ENCODE measurements around the gene HMGXB3.

The HMGXB3 gene

DNA sequence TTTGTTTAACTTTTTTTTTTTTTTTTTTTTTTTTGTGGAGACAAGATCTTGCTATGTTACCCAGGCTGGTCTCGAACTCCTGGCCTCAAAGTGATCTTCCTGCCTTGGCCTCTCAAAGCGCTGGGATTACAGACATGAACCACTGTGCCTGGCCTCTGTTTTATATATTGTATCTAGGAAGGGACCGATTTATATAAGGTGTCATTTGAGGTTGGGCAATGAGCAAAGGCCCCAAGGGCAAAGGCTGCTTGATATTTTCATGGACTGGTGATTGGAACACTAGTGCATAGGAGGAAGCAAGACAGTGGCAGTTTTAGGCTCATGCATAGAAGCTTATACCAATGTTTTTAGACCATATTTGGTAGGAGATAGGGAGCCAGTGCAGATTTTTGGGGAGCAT, 36.8 kb upstream of the HMGXB3 start:
- H3K9me3 ChIP-seq (ENCODE audit: low read length) = no peaks in the 10 kb centered on the region
- peaks cover 11% of the 10 kb centered on the region for H3K4me1 ChIP-seq (ENCODE audit: insufficient read depth, low read length)
- no peaks in the 10 kb centered on the region for H3K27me3 ChIP-seq (ENCODE audit: insufficient read depth, low read length)

GRCh38 chr5:149966946-149967345, 33.6 kb upstream of the HMGXB3 start:
- H3K9me3 ChIP-seq (ENCODE audit: low read length) = no peaks in the 10 kb centered on the region
- H2AFZ ChIP-seq (ENCODE audit: low read depth, low read length) = no peak overlapping the region
- no peaks in the 10 kb centered on the region for H3K4me1 ChIP-seq (ENCODE audit: insufficient read depth, low read length)
- H3K27me3 ChIP-seq (ENCODE audit: insufficient read depth, low read length) = no peaks in the 10 kb centered on the region
- H3K4me3 ChIP-seq (ENCODE audit: low read length) = no peak overlapping the region
- H3K36me3 ChIP-seq (ENCODE audit: insufficient read depth, low read length) = no peaks in the 10 kb centered on the region

More for the DNA sequence above, 36.8 kb upstream of the HMGXB3 start:
- no peak overlapping the region for H3K4me3 ChIP-seq (ENCODE audit: low read length)
- H2AFZ ChIP-seq (ENCODE audit: low read depth, low read length) = no peak overlapping the region
- H3K36me3 ChIP-seq (ENCODE audit: insufficient read depth, low read length) = no peaks in the 10 kb centered on the region

DNA sequence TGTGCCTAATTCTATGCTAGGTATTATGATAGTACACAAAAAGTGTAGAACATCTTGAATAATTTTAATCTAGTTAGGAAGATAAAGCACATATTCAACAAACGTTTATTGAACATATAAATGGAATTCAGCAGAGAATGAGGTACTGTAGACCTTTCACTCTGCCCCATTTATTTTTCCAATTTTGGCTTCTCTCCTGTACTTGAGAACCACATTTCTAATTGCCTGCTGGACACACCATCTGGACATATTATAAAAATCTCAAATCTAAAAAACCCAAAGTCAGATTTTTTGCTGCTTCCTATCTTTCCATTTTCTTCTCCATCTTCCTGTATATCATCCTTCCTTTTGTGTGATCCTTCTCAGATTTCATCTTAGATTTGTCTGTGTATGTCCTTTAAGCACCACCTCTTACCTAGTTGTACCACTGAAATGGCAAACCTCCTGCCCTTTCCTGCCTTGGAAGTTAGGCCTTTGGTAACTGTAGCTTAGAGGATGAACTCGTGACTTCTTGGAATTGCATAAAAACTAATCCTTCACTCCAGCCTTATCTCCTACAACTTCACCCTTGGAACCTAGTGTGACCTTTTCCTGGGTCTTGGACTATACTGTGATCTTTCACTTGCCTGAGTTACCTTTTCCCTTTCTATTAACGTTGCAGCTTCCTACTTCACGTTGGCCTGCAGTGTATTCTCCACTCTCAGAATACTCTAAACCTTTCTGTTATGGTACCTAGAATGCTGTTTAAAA, 31.2 kb upstream of the HMGXB3 start:
- H3K4me1 ChIP-seq (ENCODE audit: insufficient read depth, low read length) = no peaks in the 10 kb centered on the region
- no peaks in the 10 kb centered on the region for H3K9me3 ChIP-seq (ENCODE audit: low read length)
- H2AFZ ChIP-seq (ENCODE audit: low read depth, low read length) = no peak overlapping the region
- no peak overlapping the region for H3K4me3 ChIP-seq (ENCODE audit: low read length)
- no peaks in the 10 kb centered on the region for H3K27me3 ChIP-seq (ENCODE audit: insufficient read depth, low read length)
- H3K36me3 ChIP-seq (ENCODE audit: insufficient read depth, low read length) = no peaks in the 10 kb centered on the region

- H3K27me3 ChIP-seq (ENCODE audit: insufficient read depth, low read length) = no peaks in the 10 kb centered on the region
- H3K4me3 ChIP-seq (ENCODE audit: low read length) = no peak overlapping the region
- no peak overlapping the region for H2AFZ ChIP-seq (ENCODE audit: low read depth, low read length)
- no peaks in the 10 kb centered on the region for H3K4me1 ChIP-seq (ENCODE audit: insufficient read depth, low read length)
- peaks cover 5% of the 10 kb centered on the region for H3K36me3 ChIP-seq (ENCODE audit: insufficient read depth, low read length)
- H3K9me3 ChIP-seq (ENCODE audit: low read length) = no peaks in the 10 kb centered on the region
Measured at GRCh38 chr5:149975409-149975808, 25.1 kb upstream of the HMGXB3 start.

GRCh38 chr5:149979896-149980295, 20.6 kb upstream of the HMGXB3 start:
- Histone ChIP-seq H3K36me3 (ENCODE audit: insufficient read depth, low read length) (peaks cover 11% of the 10 kb centered on the region), H3K4me1 (ENCODE audit: insufficient read depth, low read length) (no peaks in the 10 kb centered on the region), H3K27me3 (ENCODE audit: insufficient read depth, low read length) (no peaks in the 10 kb centered on the region), H2AFZ (ENCODE audit: low read depth, low read length) (no peak overlapping the region), H3K4me3 (ENCODE audit: low read length) (no peak overlapping the region), H3K9me3 (ENCODE audit: low read length) (no peaks in the 10 kb centered on the region)

- no peaks in the 10 kb centered on the region for H3K4me1 ChIP-seq (ENCODE audit: insufficient read depth, low read length)
- H3K36me3 ChIP-seq (ENCODE audit: insufficient read depth, low read length) = peaks cover 11% of the 10 kb centered on the region
- no peak overlapping the region for H3K4me3 ChIP-seq (ENCODE audit: low read length)
- H2AFZ ChIP-seq (ENCODE audit: low read depth, low read length) = no peak overlapping the region
- H3K27me3 ChIP-seq (ENCODE audit: insufficient read depth, low read length) = no peaks in the 10 kb centered on the region
- H3K9me3 ChIP-seq (ENCODE audit: low read length) = no peaks in the 10 kb centered on the region
Measured at GRCh38 chr5:149981206-149981605, 19.3 kb upstream of the HMGXB3 start.

GRCh38 chr5:149982505-149982904, 18.0 kb upstream of the HMGXB3 start:
- Histone ChIP-seq H3K36me3 (ENCODE audit: insufficient read depth, low read length) (peaks cover 11% of the 10 kb centered on the region), H3K4me3 (ENCODE audit: low read length) (no peak overlapping the region), H2AFZ (ENCODE audit: low read depth, low read length) (no peak overlapping the region), H3K9me3 (ENCODE audit: low read length) (no peaks in the 10 kb centered on the region), H3K27me3 (ENCODE audit: insufficient read depth, low read length) (no peaks in the 10 kb centered on the region), H3K4me1 (ENCODE audit: insufficient read depth, low read length) (no peaks in the 10 kb centered on the region)

DNA sequence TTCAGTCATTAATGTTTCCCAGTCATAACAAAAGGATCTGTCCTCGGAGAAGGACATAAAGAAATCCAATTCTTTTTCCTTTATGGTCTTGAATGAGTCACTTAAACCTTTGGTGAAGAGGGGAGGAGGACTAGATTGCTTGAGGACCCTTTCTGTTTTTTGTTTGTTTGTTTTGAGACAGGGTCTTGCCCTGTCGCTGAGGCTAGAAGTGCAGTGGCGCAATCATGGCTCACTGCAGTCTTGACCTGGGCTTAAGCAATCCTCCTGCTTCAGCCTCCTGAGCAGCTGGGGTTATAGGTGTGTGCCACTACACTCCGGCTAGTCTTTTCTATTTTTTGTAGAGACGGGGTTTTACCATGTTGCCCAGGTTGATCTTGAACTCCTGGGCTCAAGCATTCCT, 12.4 kb upstream of the HMGXB3 start:
- Histone ChIP-seq H3K27me3 (ENCODE audit: insufficient read depth, low read length) (no peaks in the 10 kb centered on the region), H3K4me1 (ENCODE audit: insufficient read depth, low read length) (no peaks in the 10 kb centered on the region), H2AFZ (ENCODE audit: low read depth, low read length) (no peak overlapping the region), H3K4me3 (ENCODE audit: low read length) (no peak overlapping the region), H3K36me3 (ENCODE audit: insufficient read depth, low read length) (no peaks in the 10 kb centered on the region), H3K9me3 (ENCODE audit: low read length) (no peaks in the 10 kb centered on the region)

DNA sequence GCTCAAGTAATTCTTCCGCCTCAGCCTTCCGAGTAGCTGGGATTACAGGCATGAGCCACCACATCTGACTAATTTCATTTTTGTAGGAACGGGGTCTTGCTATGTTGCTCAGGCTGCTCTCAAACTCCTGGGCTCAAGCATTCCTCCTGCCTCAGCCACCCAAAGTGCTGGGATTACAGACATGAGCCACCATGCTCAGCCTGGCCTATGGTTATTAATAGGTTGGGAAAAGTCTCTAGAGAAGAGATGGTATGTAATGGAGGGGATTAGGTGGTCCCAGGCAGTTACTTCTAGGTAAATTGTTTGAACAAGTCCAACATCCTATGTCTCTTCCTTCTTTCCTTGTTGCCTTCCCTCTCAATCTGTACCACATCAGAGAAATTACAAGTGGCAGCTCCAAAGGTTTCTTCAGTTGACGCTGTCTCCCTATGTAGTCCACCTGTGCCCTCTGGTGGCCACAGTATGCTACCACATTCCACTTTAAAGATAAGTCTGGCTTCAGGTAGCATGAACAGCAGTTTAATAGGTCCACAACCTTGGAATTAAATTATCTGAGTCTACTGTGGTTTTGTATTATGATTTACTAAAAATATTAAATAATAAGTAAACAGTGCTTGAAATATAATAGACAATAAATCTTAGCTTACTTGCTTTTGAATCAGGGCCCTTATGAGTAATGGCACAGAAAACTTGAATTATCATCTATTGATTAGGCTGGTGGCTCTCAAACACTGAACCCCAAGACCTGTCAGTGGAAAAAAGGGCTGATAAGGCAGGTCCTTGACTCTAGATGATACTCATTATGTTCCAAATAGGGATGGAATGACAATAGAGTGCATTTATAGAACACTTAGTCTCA, 9.8 kb upstream of the HMGXB3 start:
- peaks cover 11% of the 10 kb centered on the region for H3K36me3 ChIP-seq (ENCODE audit: insufficient read depth, low read length)
- H3K4me3 ChIP-seq (ENCODE audit: low read length) = no peak overlapping the region
- H3K27me3 ChIP-seq (ENCODE audit: insufficient read depth, low read length) = no peaks in the 10 kb centered on the region
- H3K9me3 ChIP-seq (ENCODE audit: low read length) = no peaks in the 10 kb centered on the region
- no peaks in the 10 kb centered on the region for H3K4me1 ChIP-seq (ENCODE audit: insufficient read depth, low read length)
- H2AFZ ChIP-seq (ENCODE audit: low read depth, low read length) = no peak overlapping the region

DNA sequence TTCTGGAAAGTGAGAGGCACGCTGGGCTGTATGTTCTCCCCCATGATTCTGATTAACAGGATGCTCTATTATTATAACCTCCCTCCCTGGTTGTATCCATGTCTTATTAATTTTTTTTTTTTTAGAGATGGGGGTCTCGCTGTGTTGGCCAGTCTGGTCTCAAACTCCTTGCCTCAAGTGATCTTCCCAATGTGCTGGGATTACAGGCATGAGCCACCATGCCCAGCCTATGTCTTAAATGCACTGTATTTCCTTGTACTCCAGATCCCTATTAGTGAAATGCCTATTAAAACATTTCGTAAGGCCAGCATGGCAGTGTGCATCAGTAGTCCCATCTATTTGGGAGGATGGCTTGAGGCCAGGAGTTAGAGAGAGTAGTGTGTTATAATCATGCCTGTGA, 7.1 kb upstream of the HMGXB3 start:
- Histone ChIP-seq H3K9me3 (ENCODE audit: low read length) (no peaks in the 10 kb centered on the region), H3K4me1 (ENCODE audit: insufficient read depth, low read length) (no peaks in the 10 kb centered on the region), H2AFZ (ENCODE audit: low read depth, low read length) (no peak overlapping the region), H3K27me3 (ENCODE audit: insufficient read depth, low read length) (no peaks in the 10 kb centered on the region), H3K4me3 (ENCODE audit: low read length) (no peak overlapping the region), H3K36me3 (ENCODE audit: insufficient read depth, low read length) (peaks cover 14% of the 10 kb centered on the region)

GRCh38 chr5:149995385-149996204, 4.9 kb upstream of the HMGXB3 start:
- no peaks in the 10 kb centered on the region for H3K9me3 ChIP-seq (ENCODE audit: low read length)
- H3K27me3 ChIP-seq (ENCODE audit: insufficient read depth, low read length) = no peaks in the 10 kb centered on the region
- H2AFZ ChIP-seq (ENCODE audit: low read depth, low read length) = no peak overlapping the region
- peaks cover 14% of the 10 kb centered on the region for H3K36me3 ChIP-seq (ENCODE audit: insufficient read depth, low read length)
- no peak overlapping the region for H3K4me3 ChIP-seq (ENCODE audit: low read length)
- peaks cover 10% of the 10 kb centered on the region for H3K4me1 ChIP-seq (ENCODE audit: insufficient read depth, low read length)

GRCh38 chr5:149996205-149996890, 4.2 kb upstream of the HMGXB3 start:
- Histone ChIP-seq H3K9me3 (ENCODE audit: low read length) (no peaks in the 10 kb centered on the region), H3K4me1 (ENCODE audit: insufficient read depth, low read length) (peaks cover 11% of the 10 kb centered on the region), H3K4me3 (ENCODE audit: low read length) (no peak overlapping the region), H2AFZ (ENCODE audit: low read depth, low read length) (no peak overlapping the region), H3K27me3 (ENCODE audit: insufficient read depth, low read length) (no peaks in the 10 kb centered on the region), H3K36me3 (ENCODE audit: insufficient read depth, low read length) (peaks cover 14% of the 10 kb centered on the region)

Data from neuron (in vitro differentiated cells).